CD4-positive, alpha-beta memory T cell (primary cell): ENCODE measurements around the gene ATP5PB. TPM values are rescaled to one million over a fixed set of nuclear protein-coding genes. Genes with fewer than 3 reads are reported as not detected.

Source experiments
- CTCF ChIA-PET: fragments of 350-600 bp; sonication (Branson Sonifier 250); formaldehyde crosslinking; loops from one replicate; lab custom pipeline; 2021; ENCODE audit warnings: inconsistent platforms; ENCODE audit not compliant: partially characterized antibody; lab: Charles Lee
- POLR2A ChIA-PET: fragments of 350-600 bp; sonication (Branson Sonifier 250); formaldehyde crosslinking; loops from one replicate; lab custom pipeline; 2021; ENCODE audit not compliant: partially characterized antibody; lab: Charles Lee
- DNase-seq, 5 donors: peaks; one replicate each; pipeline versions ENCODE4 v3.0.0 to v3.0.0-alpha.2; 2020 to 2022; ENCODE audit warnings: mixed read lengths in 1 of 5
- H3K27ac ChIP-seq: one replicate; pipeline ENCODE4 v1.7.0; 2013; ENCODE audit warnings: low read depth, low read length
- H3K27me3 ChIP-seq: 2 replicates; pipeline ENCODE4 v1.7.0; 2013; ENCODE audit warnings: mild to moderate bottlenecking, low read length, moderate library complexity; ENCODE audit not compliant: insufficient read depth
- H3K36me3 ChIP-seq: 2 replicates; pipeline ENCODE4 v1.7.0; 2013; ENCODE audit warnings: mild to moderate bottlenecking, low read length, moderate library complexity; ENCODE audit not compliant: insufficient read depth
- H3K4me1 ChIP-seq: 2 replicates; pipeline ENCODE4 v1.7.0; 2013; ENCODE audit warnings: mild to moderate bottlenecking, low read length, moderate library complexity; ENCODE audit not compliant: insufficient read depth
- H3K4me3 ChIP-seq, 2 donors: one replicate each; pipeline ENCODE4 v1.7.0; 2013; ENCODE audit warnings: low read length in 2 of 2, mild to moderate bottlenecking in 1 of 2
- H3K9me3 ChIP-seq, 2 donors: one replicate each; pipeline ENCODE4 v1.7.0; 2013; ENCODE audit warnings: low read length in 2 of 2, control low read depth in 1 of 2; ENCODE audit not compliant: control insufficient read depth in 1 of 2
- H3K27ac Mint-ChIP-seq, 7 donors: one replicate each; pipeline ENCODE4 v1.8.0; 2020 to 2021; ENCODE audit warnings: mixed read lengths in 7 of 7, mild to moderate bottlenecking in 6 of 7, inconsistent platforms in 3 of 7, moderate library complexity in 3 of 7
- H3K27me3 Mint-ChIP-seq, 2 donors: one replicate each; pipeline ENCODE4 v1.8.0; 2020 to 2021; ENCODE audit warnings: mixed read lengths in 2 of 2
- H3K36me3 Mint-ChIP-seq, 2 donors: one replicate each; pipeline ENCODE4 v1.8.0; 2020 to 2021; ENCODE audit warnings: mixed read lengths in 2 of 2, inconsistent platforms in 1 of 2, mild to moderate bottlenecking in 1 of 2
- H3K4me1 Mint-ChIP-seq, 4 donors: one replicate each; pipeline ENCODE4 v1.8.0; 2020 to 2021; ENCODE audit warnings: mixed read lengths in 4 of 4, mild to moderate bottlenecking in 1 of 4
- H3K4me3 Mint-ChIP-seq, 8 donors: one replicate each; pipeline ENCODE4 v1.8.0; 2020 to 2021; ENCODE audit warnings: mixed read lengths in 8 of 8, mild to moderate bottlenecking in 7 of 8, moderate library complexity in 6 of 8, inconsistent platforms in 3 of 8
- H3K9me3 Mint-ChIP-seq, 8 donors: one replicate each; pipeline ENCODE4 v1.8.0; 2020 to 2021; ENCODE audit warnings: mixed read lengths in 8 of 8, mild to moderate bottlenecking in 5 of 8, inconsistent platforms in 3 of 8, moderate library complexity in 1 of 8
- intact Hi-C: fragments of 100-400 bp; cut with micrococcal nuclease; formaldehyde crosslinking; loops from one replicate; pipeline ENCODE4 v1.15.1; 2023
- polyA plus RNA-seq, 2 donors: library from polyadenylated mRNA; unstranded; fragments of 300-500 nt; fragmentation: Illumina TruSeq; gene quantifications; one replicate each; pipeline ENCODE4 v1.2.3, GENCODE V29; 2021
- total RNA-seq, 2 experiments: library from RNA; stranded (reverse); gene quantifications; one replicate each; pipeline ENCODE4 v1.2.3, GENCODE V29; 2021

ATP5PB gene
- total and polyA plus RNA-seq, 4 experiments from 2014 or later = 103 to 655 (median 299) TPM

- intact Hi-C loops = no loop called here
- peak overlapping the region in 5 of 7 donors; percentile 11 to 81 (median 26) for H3K27ac Mint-ChIP-seq
- no peak overlapping the region for H3K27ac ChIP-seq
- CTCF ChIA-PET = interaction anchor here (1.0 to 1.6 kb wide), 3 partner anchors 37 to 240 kb away, joined by 3 to 5 read pairs (median 3); no protein-coding TSS in a partner anchor
- H3K4me3 ChIP-seq = no peak overlapping the region
- H3K36me3 ChIP-seq = peaks cover 67% of the 10 kb centered on the region
- H3K4me3 Mint-ChIP-seq = no peak overlapping the region
- DNase-seq = no peak
- no peaks in the 10 kb centered on the region for H3K9me3 Mint-ChIP-seq
- no peaks in the 10 kb centered on the region for H3K9me3 ChIP-seq
- H3K36me3 Mint-ChIP-seq = peaks cover 58 to 89% of the 10 kb centered on the region in 2 donors
- POLR2A ChIA-PET = interaction anchor here (0.7 kb wide), 1 partner anchor 27 kb away, joined by 3 read pairs; no protein-coding TSS in a partner anchor
- no peaks in the 10 kb centered on the region for H3K27me3 Mint-ChIP-seq
- H3K4me1 ChIP-seq = peaks cover 44% of the 10 kb centered on the region
- H3K4me1 Mint-ChIP-seq = peaks cover 32 to 64% (median 45%) of the 10 kb centered on the region in 4 donors
- H3K27me3 ChIP-seq = no peaks in the 10 kb centered on the region
Observed at GRCh38 chr1:111444031-111444430, 5.2 kb upstream of the ATP5PB start.

- H3K9me3 Mint-ChIP-seq = no peaks in the 10 kb centered on the region
- H3K4me1 Mint-ChIP-seq = peaks cover 41 to 81% (median 60%) of the 10 kb centered on the region in 4 donors
- ChIA-PET CTCF (interaction anchor here (1.1 to 1.5 kb wide), 2 partner anchors 9 to 45 kb away, joined by 3 to 6 read pairs; no protein-coding TSS in a partner anchor), POLR2A (interaction anchor here (0.7 to 8.1 kb wide), 4 partner anchors 22 to 144 kb away, joined by 5 to 164 read pairs (median 26); partner anchors contain the start of gene C1orf162)
- no peaks in the 10 kb centered on the region for H3K27me3 Mint-ChIP-seq
- Histone ChIP-seq H3K27me3 (no peaks in the 10 kb centered on the region), H3K9me3 (no peaks in the 10 kb centered on the region), H3K27ac (no peak overlapping the region), H3K4me1 (peaks cover 57% of the 10 kb centered on the region), H3K4me3 (peak overlapping the region in 1 of 2 donors; percentile 10), H3K36me3 (peaks cover 54% of the 10 kb centered on the region)
- H3K27ac Mint-ChIP-seq = peak overlapping the region; percentile 10 to 100 (median 94)
- H3K4me3 Mint-ChIP-seq = peak overlapping the region in 6 of 8 donors; percentile 39 to 100 (median 98)
- DNase-seq = no peak
- intact Hi-C loops = no loop called here
- H3K36me3 Mint-ChIP-seq = peaks cover 52 to 85% of the 10 kb centered on the region in 2 donors
Observed at GRCh38 chr1:111446546-111446945, 2.7 kb upstream of the ATP5PB start.

GRCh38 chr1:111446967-111447892 lies 2.0 kb upstream of the ATP5PB start:
- Mint-ChIP-seq H3K27me3 (no peaks in the 10 kb centered on the region), H3K27ac (peak overlapping the region; percentile 76 to 100 (median 94)), H3K36me3 (peaks cover 50 to 83% of the 10 kb centered on the region in 2 donors), H3K4me1 (peaks cover 44 to 81% (median 59%) of the 10 kb centered on the region in 4 donors), H3K9me3 (no peaks in the 10 kb centered on the region), H3K4me3 (peak overlapping the region; percentile 98 to 100 (median 99))
- ChIA-PET POLR2A (interaction anchor here (0.7 to 8.1 kb wide), 10 partner anchors 22 to 249 kb away, joined by 3 to 164 read pairs (median 5); partner anchors contain the start of genes C1orf162 and RAP1A), CTCF (interaction anchor here (0.8 to 5.5 kb wide), 11 partner anchors 9 to 249 kb away, joined by 3 to 44 read pairs (median 5); partner anchors contain the start of gene C1orf162)
- peak overlapping the region; percentile 91 for H3K27ac ChIP-seq
- H3K36me3 ChIP-seq = peaks cover 48% of the 10 kb centered on the region
- peaks cover 58% of the 10 kb centered on the region for H3K4me1 ChIP-seq
- no peaks in the 10 kb centered on the region for H3K9me3 ChIP-seq
- H3K27me3 ChIP-seq = no peaks in the 10 kb centered on the region
- no peak for DNase-seq
- peak overlapping the region in 1 of 2 donors; percentile 96 for H3K4me3 ChIP-seq
- intact Hi-C loops = no loop called here

GRCh38 chr1:111448482-111448917 lies 764 bp upstream of the ATP5PB start:
- Histone ChIP-seq H3K27ac (peak overlapping the region; percentile 91), H3K36me3 (peaks cover 41% of the 10 kb centered on the region), H3K27me3 (no peaks in the 10 kb centered on the region), H3K9me3 (no peaks in the 10 kb centered on the region), H3K4me1 (peaks cover 70% of the 10 kb centered on the region), H3K4me3 (peak overlapping the region; percentile 78 to 96)
- Mint-ChIP-seq H3K4me1 (peaks cover 53 to 85% (median 66%) of the 10 kb centered on the region in 4 donors), H3K36me3 (peaks cover 40 to 78% of the 10 kb centered on the region in 2 donors), H3K27me3 (no peaks in the 10 kb centered on the region), H3K9me3 (no peaks in the 10 kb centered on the region), H3K4me3 (peak overlapping the region; percentile 98 to 100 (median 99)), H3K27ac (peak overlapping the region; percentile 91 to 100 (median 98))
- ChIA-PET CTCF (interaction anchor here (0.7 to 5.5 kb wide), 11 partner anchors 9 to 317 kb away, joined by 3 to 44 read pairs (median 4); partner anchors contain the start of gene C1orf162), POLR2A (interaction anchor here (0.7 to 8.1 kb wide), 21 partner anchors 8 to 306 kb away, joined by 3 to 164 read pairs (median 5); partner anchors contain the start of genes C1orf162 and RAP1A)
- DNase-seq = peak in 2 of 5 donors; percentile 11 to 60
- intact Hi-C loops = loop anchor here (2.0 kb wide), 2 partner anchors 60 to 170 kb away; partner anchors contain the start of gene RAP1A

- Mint-ChIP-seq H3K27ac (peak overlapping the region; percentile 94 to 100 (median 99)), H3K9me3 (no peaks in the 10 kb centered on the region), H3K4me3 (peak overlapping the region; percentile 98 to 100 (median 99)), H3K36me3 (peaks cover 30 to 76% of the 10 kb centered on the region in 2 donors), H3K27me3 (no peaks in the 10 kb centered on the region), H3K4me1 (peaks cover 58 to 92% (median 73%) of the 10 kb centered on the region in 4 donors)
- peak overlapping the region; percentile 78 to 96 for H3K4me3 ChIP-seq
- H3K4me1 ChIP-seq = peaks cover 82% of the 10 kb centered on the region
- intact Hi-C loops = loop anchor here (1.0 to 2.0 kb wide), 4 partner anchors 22 to 306 kb away; partner anchors contain the start of genes DDX20 and RAP1A
- H3K36me3 ChIP-seq = peaks cover 38% of the 10 kb centered on the region
- no peak for DNase-seq
- no peaks in the 10 kb centered on the region for H3K9me3 ChIP-seq
- no peaks in the 10 kb centered on the region for H3K27me3 ChIP-seq
- ChIA-PET CTCF (interaction anchor here (0.8 to 5.5 kb wide), 6 partner anchors 9 to 58 kb away, joined by 3 to 44 read pairs (median 4); partner anchors contain the start of gene C1orf162), POLR2A (interaction anchor here (1.0 to 8.1 kb wide), 10 partner anchors 9 to 305 kb away, joined by 3 to 164 read pairs (median 4); partner anchors contain the start of gene C1orf162)
- H3K27ac ChIP-seq = peak overlapping the region; percentile 91
Observed at GRCh38 chr1:111449703-111450017, 396 bp downstream of the ATP5PB start.

GRCh38 chr1:111450185-111450584 lies 921 bp downstream of the ATP5PB start:
- Mint-ChIP-seq H3K4me3 (peak overlapping the region; percentile 98 to 100 (median 99)), H3K4me1 (peaks cover 61 to 92% (median 77%) of the 10 kb centered on the region in 4 donors), H3K27ac (peak overlapping the region; percentile 94 to 100 (median 99)), H3K36me3 (peaks cover 29 to 76% of the 10 kb centered on the region in 2 donors), H3K27me3 (no peaks in the 10 kb centered on the region), H3K9me3 (no peaks in the 10 kb centered on the region)
- Histone ChIP-seq H3K27ac (peak overlapping the region; percentile 91), H3K4me3 (peak overlapping the region; percentile 78 to 96), H3K27me3 (no peaks in the 10 kb centered on the region), H3K9me3 (no peaks in the 10 kb centered on the region), H3K4me1 (peaks cover 83% of the 10 kb centered on the region), H3K36me3 (peaks cover 33% of the 10 kb centered on the region)
- POLR2A ChIA-PET = interaction anchor here (1.0 to 8.1 kb wide), 6 partner anchors 9 to 305 kb away, joined by 3 to 164 read pairs (median 3); partner anchors contain the start of gene C1orf162
- intact Hi-C loops = no loop called here
- no peak for DNase-seq
- CTCF ChIA-PET = interaction anchor here (0.8 to 5.5 kb wide), 6 partner anchors 10 to 306 kb away, joined by 3 to 44 read pairs (median 4); no protein-coding TSS in a partner anchor
